Activated CD8-positive, alpha-beta memory T cell treated with anti-CD3 and anti-CD28 coated beads for 1 hour (primary cell): ENCODE data around the gene CDK6.
"Not testable (repeated sequence)": the region's sequence is repeated elsewhere in the genome, so short reads cannot be mapped to it uniquely, and the experiment has no call there.

ENCODE experiments used
- DNase-seq, 2 donors: peaks; one replicate each; pipeline ENCODE4 v3.0.0-alpha.2; 2020; ENCODE audit warnings: low read depth in 1 of 2; ENCODE audit errors: extremely low read depth in 1 of 2

CDK6 gene

GRCh38 chr7:92763636-92764423 lies 72.5 kb downstream of the CDK6 start:
- no peak for DNase-seq

GRCh38 chr7:92762851-92763250 lies 73.5 kb downstream of the CDK6 start:
- no peak for DNase-seq

- DNase-seq, result no peak
Measured at GRCh38 chr7:92761391-92762097, 74.8 kb downstream of the CDK6 start.

GRCh38 chr7:92758796-92759431 lies 77.5 kb downstream of the CDK6 start:
- no peak for DNase-seq

- DNase-seq, result not testable (repeated sequence)
Measured at GRCh38 chr7:92757311-92757910, 79.0 kb downstream of the CDK6 start.

GRCh38 chr7:92755680-92756079 lies 80.7 kb downstream of the CDK6 start:
- no peak for DNase-seq

- no peak for DNase-seq
Measured at GRCh38 chr7:92754919-92755581, 81.3 kb downstream of the CDK6 start.

- DNase-seq, result no peak
Measured at GRCh38 chr7:92753614-92754013, 82.8 kb downstream of the CDK6 start.

GRCh38 chr7:92751902-92752901 lies 84.2 kb downstream of the CDK6 start:
- no peak for DNase-seq

GRCh38 chr7:92750946-92751345 lies 85.4 kb downstream of the CDK6 start:
- no peak for DNase-seq

GRCh38 chr7:92750447-92750839 lies 85.9 kb downstream of the CDK6 start:
- no peak for DNase-seq

GRCh38 chr7:92749832-92750446 lies 86.4 kb downstream of the CDK6 start:
- DNase-seq, result no peak

GRCh38 chr7:92749327-92749755 lies 87.0 kb downstream of the CDK6 start:
- no peak for DNase-seq

- no peak for DNase-seq
Measured at GRCh38 chr7:92748495-92748894, 87.9 kb downstream of the CDK6 start.

GRCh38 chr7:92747041-92747835 lies 89.1 kb downstream of the CDK6 start:
- no peak for DNase-seq

- DNase-seq, result no peak
Measured at GRCh38 chr7:92745241-92745640, 91.1 kb downstream of the CDK6 start.

GRCh38 chr7:92744180-92744579 lies 92.2 kb downstream of the CDK6 start:
- not testable (repeated sequence) for DNase-seq

GRCh38 chr7:92742186-92742585 lies 94.2 kb downstream of the CDK6 start:
- no peak for DNase-seq
